Aorta (tissue), 5 donors: ENCODE data around the gene HCFC1. TPM values are rescaled to one million over a fixed set of nuclear protein-coding genes. Genes with fewer than 3 reads are reported as not detected.

Experiments
- ATAC-seq: fragments of 200-7000 bp; cut with Tn5 transposase; one replicate; pipeline ENCODE4 v1.9.1; 2022; ENCODE audit warnings: moderate library complexity; ENCODE audit not compliant: low FRiP score
- DNase-seq, 2 donors: peaks; one replicate each; pipeline ENCODE4 v3.0.0-alpha.2; 2020
- H3K27ac ChIP-seq, 2 donors: one replicate each; pipeline ENCODE4 v1.5.1; 2013; ENCODE audit warnings: low read length in 2 of 2, mild to moderate bottlenecking in 2 of 2, moderate library complexity in 2 of 2, control low read depth in 1 of 2, inconsistent platforms in 1 of 2, low read depth in 1 of 2
- H3K27me3 ChIP-seq, 2 donors: one replicate each; pipeline ENCODE4 v1.6.1; 2013; ENCODE audit warnings: control low read depth in 1 of 2, low read length in 1 of 2, mild to moderate bottlenecking in 1 of 2, moderate library complexity in 1 of 2; ENCODE audit not compliant: insufficient read depth in 2 of 2, control insufficient read depth in 1 of 2
- H3K36me3 ChIP-seq, 2 donors: one replicate each; pipeline ENCODE4 v1.6.1; 2013; ENCODE audit warnings: control low read depth in 1 of 2, low read length in 1 of 2, mild to moderate bottlenecking in 1 of 2; ENCODE audit not compliant: insufficient read depth in 2 of 2, control insufficient read depth in 1 of 2
- H3K4me1 ChIP-seq, 2 donors: one replicate each; pipeline ENCODE4 v1.6.1; 2013; ENCODE audit warnings: low read length in 2 of 2, control low read depth in 1 of 2, mild to moderate bottlenecking in 1 of 2, moderate library complexity in 1 of 2; ENCODE audit not compliant: insufficient read depth in 2 of 2, control insufficient read depth in 1 of 2
- H3K4me3 ChIP-seq, 2 donors: one replicate each; pipeline ENCODE4 v1.5.1; 2013; ENCODE audit warnings: low read length in 2 of 2, control low read depth in 1 of 2, mild to moderate bottlenecking in 1 of 2
- H3K9me3 ChIP-seq: one replicate; pipeline ENCODE4 v1.6.1; 2013; ENCODE audit warnings: mild to moderate bottlenecking, low read length; ENCODE audit not compliant: control insufficient read depth
- WGBS, 2 donors: extraction: QIAGEN DNeasy Blood & Tissue Kit; methylation state at CpG; one replicate each; pipeline ENCODE4 v1.1.7; 2013; 5-methylcytosine and 5-hydroxymethylcytosine counted together
- intact Hi-C, 2 donors: fragments of 100-400 bp; cut with DNase I; formaldehyde crosslinking; loops; one replicate each; pipeline versions ENCODE4 v1.14.2 to v1.15.0; 2022
- polyA plus RNA-seq, 2 donors: library from polyadenylated mRNA; stranded (reverse); fragments of 200-250 nt; gene quantifications; one replicate each; pipeline ENCODE4 v1.2.3, GENCODE V29; 2013
- total RNA-seq, 2 donors: library from RNA; stranded (reverse); fragmentation: NEBNext Ultra II Directional; extraction: Animal tissue kit (Norgen Biotek cat#: 25700); gene quantifications; one replicate each; pipeline ENCODE4 v1.2.1, GENCODE V29; 2021
- donor health status: healthy with polysubstance abuse.
- donor health status: Bipolar disorder and iron deficiency.
- donor health status: DM: no; HTN: no; CAD: no.
- donor health status: DM: no; HTN: no; CAD: no.
- donor health status: DM: yes; HTN: yes; CAD: no.

The HCFC1 gene
- total and polyA plus RNA-seq, 4 donors: 6.5 to 41.8 (median 30.9) TPM

GRCh38 chrX:154010330-154011087 is 38.9 kb upstream of the HCFC1 start:
- Histone ChIP-seq H3K27me3 (no peaks in the 10 kb centered on the region), H3K36me3 (peaks cover 0 to 2% of the 10 kb centered on the region in 2 donors), H3K4me1 (no peaks in the 10 kb centered on the region), H3K9me3 (no peaks in the 10 kb centered on the region), H3K4me3 (no peak overlapping the region), H3K27ac (no peak overlapping the region)
- intact Hi-C loops: loop anchor here in 1 of 2 donors (5.0 kb wide), 1 partner anchor 37 kb away; no protein-coding TSS in a partner anchor
- no peak for ATAC-seq
- 89% methylated on average over 18 of the region's 18 CpGs for WGBS, 2 donors
- peak in 1 of 2 donors; percentile 30 for DNase-seq

GRCh38 chrX:154008521-154008920 is 36.9 kb upstream of the HCFC1 start:
- Histone ChIP-seq H3K36me3 (peaks cover 0 to 2% of the 10 kb centered on the region in 2 donors), H3K9me3 (no peaks in the 10 kb centered on the region), H3K4me3 (no peak overlapping the region), H3K27ac (no peak overlapping the region), H3K4me1 (no peaks in the 10 kb centered on the region), H3K27me3 (no peaks in the 10 kb centered on the region)
- DNase-seq: no peak
- intact Hi-C loops: no loop called here
- ATAC-seq: no peak
- 74 to 79% methylated on average over 4 of the region's 4 CpGs for WGBS, 2 donors

DNA sequence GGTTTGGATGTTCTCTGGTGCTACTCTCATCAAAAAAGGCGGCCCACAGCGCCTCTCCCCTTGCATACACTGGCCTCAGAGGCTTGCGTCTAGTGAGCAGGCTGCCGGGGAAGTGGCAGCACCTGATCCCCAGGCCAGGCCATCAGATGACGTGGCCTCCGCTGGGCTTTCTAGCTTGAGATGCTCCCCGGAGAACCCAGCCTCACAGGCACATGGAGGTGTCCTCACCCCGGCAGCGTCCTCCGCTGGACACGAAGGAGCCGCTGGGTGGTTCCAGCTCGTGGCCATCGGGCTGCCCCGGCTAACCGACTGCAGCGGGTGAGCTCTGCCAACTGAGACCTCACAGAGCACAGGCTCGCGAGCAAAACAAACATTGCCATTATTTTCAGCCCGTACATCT is 35.3 kb upstream of the HCFC1 start:
- 91 to 95% methylated on average over 20 of the region's 20 CpGs for WGBS, 2 donors
- Histone ChIP-seq H3K4me1 (no peaks in the 10 kb centered on the region), H3K27me3 (no peaks in the 10 kb centered on the region), H3K9me3 (no peaks in the 10 kb centered on the region), H3K36me3 (peaks cover 0 to 2% of the 10 kb centered on the region in 2 donors), H3K27ac (no peak overlapping the region), H3K4me3 (no peak overlapping the region)
- ATAC-seq (no peak), DNase-seq (peak in 1 of 2 donors; percentile 39)
- intact Hi-C loops: no loop called here

- peaks cover 0 to 2% of the 10 kb centered on the region in 2 donors for H3K36me3 ChIP-seq
- DNase-seq (no peak), ATAC-seq (no peak)
- H3K27me3 ChIP-seq: no peaks in the 10 kb centered on the region
- WGBS, 2 donors: 52 to 64% methylated on average over 11 of the region's 11 CpGs
- H3K4me3 ChIP-seq: no peak overlapping the region
- no peaks in the 10 kb centered on the region for H3K4me1 ChIP-seq
- intact Hi-C loops: no loop called here
- no peaks in the 10 kb centered on the region for H3K9me3 ChIP-seq
- no peak overlapping the region for H3K27ac ChIP-seq
Observed at GRCh38 chrX:154004315-154004714, 32.7 kb upstream of the HCFC1 start.

- H3K27ac ChIP-seq: no peak overlapping the region
- H3K9me3 ChIP-seq: no peaks in the 10 kb centered on the region
- H3K36me3 ChIP-seq: peaks cover 0 to 2% of the 10 kb centered on the region in 2 donors
- DNase-seq (peak in 1 of 2 donors; percentile 70), ATAC-seq (peak; percentile 54)
- H3K4me3 ChIP-seq: no peak overlapping the region
- H3K27me3 ChIP-seq: no peaks in the 10 kb centered on the region
- intact Hi-C loops: no loop called here
- no peaks in the 10 kb centered on the region for H3K4me1 ChIP-seq
- WGBS, 2 donors: 86% methylated on average over 17 of the region's 17 CpGs
Observed at GRCh38 chrX:154002215-154002719, 30.6 kb upstream of the HCFC1 start.

GRCh38 chrX:154000051-154000450 is 28.4 kb upstream of the HCFC1 start:
- DNase-seq (no peak), ATAC-seq (no peak)
- H3K36me3 ChIP-seq: no peaks in the 10 kb centered on the region
- 78 to 81% methylated on average over 5 of the region's 5 CpGs for whole genome bisulfite sequencing, 2 donors
- intact Hi-C loops: no loop called here
- no peak overlapping the region for H3K4me3 ChIP-seq
- H3K4me1 ChIP-seq: no peaks in the 10 kb centered on the region
- no peaks in the 10 kb centered on the region for H3K9me3 ChIP-seq
- H3K27ac ChIP-seq: no peak overlapping the region
- H3K27me3 ChIP-seq: no peaks in the 10 kb centered on the region

- H3K4me1 ChIP-seq: no peaks in the 10 kb centered on the region
- no peaks in the 10 kb centered on the region for H3K9me3 ChIP-seq
- intact Hi-C loops: no loop called here
- no peak overlapping the region for H3K4me3 ChIP-seq
- no peaks in the 10 kb centered on the region for H3K27me3 ChIP-seq
- no peaks in the 10 kb centered on the region for H3K36me3 ChIP-seq
- H3K27ac ChIP-seq: no peak overlapping the region
- no peak for ATAC-seq
- DNase-seq: no peak
- WGBS, 2 donors: 72 to 77% methylated on average over 19 of the region's 19 CpGs
Observed at GRCh38 chrX:153999359-154000037, 27.9 kb upstream of the HCFC1 start.

DNA sequence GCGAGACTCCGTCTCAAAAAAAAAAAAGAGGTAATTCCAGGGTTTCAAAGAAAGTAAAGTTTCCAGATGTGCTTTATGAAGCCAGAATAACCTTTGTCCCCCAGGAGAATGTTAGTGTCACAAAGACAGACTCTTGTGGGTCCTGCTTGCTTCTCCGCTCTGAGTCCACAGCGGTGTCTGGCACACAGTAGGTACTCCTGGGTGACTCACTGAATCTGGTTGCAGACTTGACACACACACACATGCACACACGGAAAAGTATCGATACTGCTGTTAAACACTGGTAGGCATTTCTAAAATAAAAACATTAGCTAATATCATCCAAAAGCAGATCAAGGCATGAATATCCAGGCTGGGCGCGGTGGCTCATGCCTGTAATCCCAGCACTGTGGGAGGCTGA is 23.9 kb upstream of the HCFC1 start:
- 88 to 97% methylated on average over 8 of the region's 8 CpGs for WGBS, 2 donors
- no peak for ATAC-seq
- H3K27ac ChIP-seq: no peak overlapping the region
- H3K4me1 ChIP-seq: no peaks in the 10 kb centered on the region
- H3K36me3 ChIP-seq: no peaks in the 10 kb centered on the region
- H3K4me3 ChIP-seq: no peak overlapping the region
- no peaks in the 10 kb centered on the region for H3K9me3 ChIP-seq
- intact Hi-C loops: no loop called here
- no peak for DNase-seq
- H3K27me3 ChIP-seq: no peaks in the 10 kb centered on the region
